NB4 (cell line): ENCODE data around the gene SEMA5A.

Experiments used
- CTCF ChIP-seq: IDR thresholded peaks from one replicate; pipeline ENCODE4 v1.5.1; 2012; ENCODE audit warnings: low read depth, low read length
- MAX ChIP-seq: IDR thresholded peaks from 2 replicates; pipeline ENCODE4 v1.6.1; 2011; ENCODE audit warnings: low read depth, low read length
- MYC ChIP-seq: IDR thresholded peaks from 2 replicates; pipeline ENCODE4 v1.6.1; 2011; ENCODE audit warnings: low read depth, low read length
- POLR2A ChIP-seq: IDR thresholded peaks from 2 replicates; pipeline ENCODE4 v1.6.1; 2011; ENCODE audit warnings: mild to moderate bottlenecking; ENCODE audit not compliant: insufficient read length; ENCODE audit errors: extremely low read depth

GRCh38 chr5:9239626-9240025 is 306.2 kb downstream of the SEMA5A start:
- no peak for TF ChIP-seq CTCF
- TF ChIP-seq POLR2A, result no peak
- TF ChIP-seq MAX, result no peak
- TF ChIP-seq MYC, result no peak
